GM12873 (cell line): ENCODE results near the gene NPAS2.

ENCODE experiments used
- CTCF ChIP-seq: IDR thresholded peaks from 2 replicates; pipeline ENCODE4 v1.5.1; 2012; ENCODE audit warnings: low read depth, mild to moderate bottlenecking, moderate library complexity, low read length, control low read depth; ENCODE audit not compliant: insufficient read depth; ENCODE audit errors: missing control alignments

The NPAS2 gene

GRCh38 chr2:100967716-100968115 lies 147.8 kb downstream of the NPAS2 start:
- TF ChIP-seq CTCF, result no peak

GRCh38 chr2:100968146-100969145 lies 148.5 kb downstream of the NPAS2 start:
- TF ChIP-seq CTCF, result no peak

GRCh38 chr2:100969998-100970397 lies 150.1 kb downstream of the NPAS2 start:
- TF ChIP-seq CTCF, result no peak

GRCh38 chr2:100971221-100971620 lies 151.3 kb downstream of the NPAS2 start:
- no peak for TF ChIP-seq CTCF

- TF ChIP-seq CTCF, result no peak
These were observed 152.5 kb downstream of the NPAS2 start for GRCh38 chr2:100972452-100972851.

GRCh38 chr2:100974712-100975520 lies 155.0 kb downstream of the NPAS2 start:
- no peak for TF ChIP-seq CTCF

- TF ChIP-seq CTCF, result no peak
These were observed 155.5 kb downstream of the NPAS2 start for GRCh38 chr2:100975521-100975785.
